HG03469 (cell line): Measurements from ENCODE around the gene REST.

Experiments
- ATAC-seq: cut with Tn5 transposase; IDR thresholded peaks from one replicate; pipeline ENCODE4 v1.9.1; 2021; ENCODE audit warnings: mild to moderate bottlenecking, moderate library complexity, moderate number of reproducible peaks; ENCODE audit not compliant: unreplicated experiment

REST gene

GRCh38 chr4:56973336-56973735 is 65.6 kb downstream of the REST start:
- no peak for ATAC-seq

GRCh38 chr4:56976283-56976836 is 68.7 kb downstream of the REST start:
- ATAC-seq: no peak

DNA sequence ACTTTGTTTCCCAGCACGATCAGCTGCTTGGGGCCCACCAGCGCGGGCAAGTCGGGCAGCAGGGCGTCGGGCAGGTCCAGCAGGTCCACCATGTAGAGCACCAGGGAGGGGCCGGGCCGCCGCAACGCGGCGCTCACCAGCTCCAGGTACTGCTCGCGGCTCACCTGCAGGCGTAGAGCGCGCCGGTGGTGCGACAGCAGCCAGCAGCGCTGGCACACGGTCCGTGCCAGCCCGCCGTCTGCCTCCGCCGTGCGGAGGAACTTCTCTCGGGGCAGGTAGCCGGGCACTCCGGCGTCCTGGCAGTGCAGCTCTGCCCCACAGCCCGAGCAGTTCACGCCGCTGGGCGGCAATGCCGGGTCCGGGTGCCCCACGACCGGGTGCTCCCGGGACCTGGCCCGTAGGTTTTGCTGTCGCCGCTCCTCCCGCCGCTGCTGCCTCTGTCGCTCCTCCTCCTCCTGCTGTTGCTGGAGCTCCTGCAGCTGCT is 69.2 kb downstream of the REST start:
- ATAC-seq: peak; percentile 18

DNA sequence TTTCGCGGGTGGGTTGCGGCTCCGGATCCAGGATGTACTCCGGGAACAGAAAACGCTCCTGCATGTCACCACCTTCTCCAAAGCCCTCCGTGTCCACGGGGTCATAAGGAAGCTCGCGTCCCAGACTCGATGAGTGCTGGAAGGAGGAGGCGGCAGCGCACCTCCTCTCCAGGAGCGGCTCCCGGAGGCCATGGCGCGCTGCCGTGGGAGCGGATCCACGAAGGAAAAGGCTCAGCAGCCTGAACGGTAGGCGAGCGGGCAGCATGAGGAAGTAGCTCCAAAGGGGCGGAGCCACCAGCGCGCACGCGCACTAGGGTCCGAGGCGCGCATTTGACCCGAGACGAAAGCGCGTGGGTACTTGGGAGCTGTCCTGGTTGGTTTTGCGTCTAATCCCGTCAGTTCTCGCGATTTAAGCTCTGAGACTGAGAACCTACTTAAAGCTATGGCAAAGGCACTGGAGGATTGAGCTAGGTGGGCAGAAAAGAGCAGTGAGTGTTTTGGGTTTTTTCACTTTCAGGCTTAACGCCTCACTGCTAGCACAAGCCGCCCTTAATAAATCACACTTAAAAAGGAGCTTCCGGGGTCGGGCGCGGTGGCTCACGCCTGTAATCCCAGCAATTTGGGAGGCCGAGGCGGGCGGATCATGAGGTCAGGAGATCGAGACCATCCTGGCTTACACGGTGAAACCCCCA is 69.8 kb downstream of the REST start, which contains the start of gene NOA1:
Gene NOA1 (minus strand): TSS at position 286 of the 692 bp plus-strand sequence. CDS start 21 bp downstream, at position 265.
- ATAC-seq: peak; percentile 78

DNA sequence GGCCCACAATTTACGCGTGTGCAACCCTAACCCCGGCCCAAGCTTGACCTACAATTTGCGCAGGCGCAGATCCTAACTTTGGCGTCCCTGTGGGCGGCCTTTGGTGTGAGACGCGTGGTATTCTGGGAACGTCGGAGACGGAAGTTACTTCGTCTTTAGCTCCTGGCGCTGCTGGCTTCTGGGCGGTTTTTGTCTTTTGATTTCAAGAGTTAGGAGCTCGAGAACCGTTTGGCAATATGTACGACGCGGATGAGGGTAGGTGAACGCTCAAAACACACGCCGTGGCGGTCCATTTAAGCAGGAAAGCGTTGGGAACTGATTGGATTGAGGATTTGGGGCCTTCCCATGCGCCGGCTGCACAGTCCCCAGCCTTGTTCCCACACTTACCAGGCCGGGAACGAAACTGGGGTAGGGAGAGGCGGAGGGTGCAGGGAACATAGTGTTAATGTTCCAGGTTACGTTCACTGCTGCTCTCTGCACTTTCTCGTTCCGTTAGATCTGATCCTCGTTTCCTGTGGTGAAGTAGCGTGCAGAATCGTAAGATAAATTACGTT is 71.1 kb downstream of the REST start, which contains the start of gene POLR2B:
Gene POLR2B (plus strand): TSS at position 147 of the 554 bp plus-strand sequence. CDS start 90 bp downstream, at position 237.
- peak; percentile 32 for ATAC-seq

GRCh38 chr4:56979421-56980072 is 71.8 kb downstream of the REST start:
- ATAC-seq: no peak

DNA sequence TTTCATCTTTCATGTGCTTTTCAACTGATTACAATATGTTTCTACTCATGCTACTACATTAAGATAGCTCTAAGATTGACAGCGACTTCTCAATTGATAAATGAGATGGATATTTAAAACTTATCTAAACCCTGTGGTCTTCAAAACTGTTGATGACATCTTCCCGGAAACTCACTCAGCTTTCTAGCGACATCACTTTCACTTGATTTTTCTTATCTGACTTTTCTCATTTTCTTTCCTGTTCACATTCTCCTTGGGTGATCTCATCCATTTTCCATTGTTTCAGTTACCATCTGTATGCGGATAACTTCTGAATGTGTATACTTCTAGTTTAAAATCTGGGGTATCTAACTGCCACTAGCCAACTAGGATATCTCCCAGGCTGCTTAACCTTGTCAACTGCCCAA is 74.1 kb downstream of the REST start:
- no peak for ATAC-seq

DNA sequence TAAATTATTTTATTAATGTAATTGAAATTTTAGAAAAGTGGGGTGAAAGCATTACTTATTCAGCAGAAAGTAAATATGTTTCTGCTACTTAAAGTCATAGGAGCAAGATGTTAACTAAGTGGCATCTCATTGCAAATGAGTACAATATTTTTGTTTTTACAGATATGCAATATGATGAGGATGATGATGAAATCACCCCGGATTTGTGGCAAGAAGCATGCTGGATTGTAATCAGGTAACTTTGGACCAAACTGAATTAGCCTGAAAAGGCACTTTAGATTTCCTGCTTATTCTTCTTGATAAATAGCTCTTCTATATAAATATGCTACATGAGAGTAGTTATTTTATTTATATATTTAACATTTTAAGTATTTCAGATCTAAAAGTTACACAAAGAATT is 78.5 kb downstream of the REST start:
- no peak for ATAC-seq

DNA sequence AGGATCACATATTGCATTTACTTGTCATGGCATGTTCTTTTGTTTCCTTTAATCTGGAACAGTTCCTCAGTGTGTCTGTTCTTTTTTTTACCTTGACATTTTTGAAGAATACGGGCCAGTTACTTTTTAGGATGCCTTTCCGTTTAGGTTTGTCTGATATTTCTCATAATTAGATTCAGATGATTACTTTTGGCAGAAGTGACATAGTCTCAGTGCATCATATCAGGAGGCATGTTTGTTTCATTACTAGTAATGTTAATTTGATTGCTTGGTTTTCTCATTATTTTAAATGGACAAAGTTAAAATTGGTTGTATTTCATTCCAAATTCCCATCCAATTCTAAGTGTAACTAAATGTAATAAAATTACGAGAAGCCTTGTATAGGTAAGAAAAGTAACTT is 79.3 kb downstream of the REST start:
- no peak for ATAC-seq

DNA sequence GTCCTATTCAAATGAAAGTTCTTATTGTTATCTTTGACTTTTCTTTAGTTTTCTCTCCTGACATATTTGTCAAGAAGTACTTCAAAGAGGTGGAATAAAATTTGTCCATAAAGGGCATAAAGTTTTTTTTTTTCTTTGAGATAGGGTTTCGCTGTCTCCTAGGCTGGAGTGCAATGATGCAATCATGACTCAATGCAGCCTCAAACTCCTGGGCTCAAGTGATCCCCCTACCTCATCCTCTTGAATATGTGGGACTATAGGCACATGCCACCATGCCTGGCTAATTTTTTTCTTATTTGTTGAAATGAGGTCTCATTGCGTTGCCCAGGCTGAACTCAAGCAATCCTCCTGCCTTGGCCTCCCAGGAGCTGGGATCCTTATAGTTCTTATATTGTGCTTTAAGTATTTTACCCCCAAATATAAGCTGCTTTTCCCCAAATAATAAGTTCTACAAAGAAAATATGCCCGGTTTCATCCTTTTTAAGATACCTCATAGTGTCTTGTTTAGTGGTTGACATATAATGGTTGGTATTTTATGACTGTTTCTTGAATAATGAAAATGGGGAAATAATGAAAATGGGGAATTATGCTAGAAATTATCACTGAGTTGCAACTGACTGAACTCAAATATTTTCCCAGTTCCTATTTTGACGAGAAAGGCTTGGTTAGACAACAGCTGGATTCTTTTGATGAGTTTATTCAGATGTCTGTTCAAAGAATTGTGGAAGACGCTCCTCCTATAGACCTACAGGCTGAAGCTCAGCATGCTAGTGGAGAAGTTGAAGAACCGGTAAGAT is 82.6 kb downstream of the REST start:
- ATAC-seq: no peak

DNA sequence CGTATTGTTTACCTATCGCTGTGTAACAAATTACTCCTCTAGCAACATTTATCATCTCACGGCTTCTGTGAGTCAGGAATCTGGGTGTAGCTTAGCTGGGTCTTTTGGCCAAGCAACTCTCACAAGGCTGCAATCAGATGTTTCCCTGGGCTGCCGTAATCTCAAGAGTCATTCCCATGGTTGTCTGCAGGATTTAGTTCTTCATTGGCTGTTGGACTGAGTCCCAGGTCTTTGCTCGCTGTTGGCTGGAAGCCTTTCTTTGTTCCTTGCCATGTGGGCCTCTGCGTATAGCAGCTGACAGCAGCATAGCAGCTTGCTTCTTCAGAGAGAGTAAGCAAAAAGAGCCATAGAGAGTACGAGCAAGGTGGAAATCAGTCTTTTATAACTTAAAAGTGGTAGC is 87.8 kb downstream of the REST start:
- no peak for ATAC-seq

DNA sequence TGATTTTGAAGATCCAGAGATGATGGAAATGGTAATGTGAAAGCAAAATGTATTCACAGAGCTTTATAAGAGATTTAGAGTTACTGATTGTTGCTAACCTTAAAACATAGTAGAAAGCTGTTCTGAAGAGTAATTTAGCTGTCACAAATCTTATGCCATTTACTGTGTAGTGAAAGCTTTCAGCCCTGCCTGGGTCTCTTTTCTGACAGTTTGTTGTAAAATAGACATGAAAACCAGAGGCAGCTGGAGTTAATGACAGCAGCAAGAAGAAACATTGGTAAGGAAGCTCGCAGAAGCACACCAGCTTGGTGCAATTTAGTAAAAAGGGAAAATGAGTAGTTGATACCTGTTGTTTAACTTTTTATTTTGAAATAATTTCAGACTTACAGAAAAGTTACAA is 92.1 kb downstream of the REST start:
- no peak for ATAC-seq

DNA sequence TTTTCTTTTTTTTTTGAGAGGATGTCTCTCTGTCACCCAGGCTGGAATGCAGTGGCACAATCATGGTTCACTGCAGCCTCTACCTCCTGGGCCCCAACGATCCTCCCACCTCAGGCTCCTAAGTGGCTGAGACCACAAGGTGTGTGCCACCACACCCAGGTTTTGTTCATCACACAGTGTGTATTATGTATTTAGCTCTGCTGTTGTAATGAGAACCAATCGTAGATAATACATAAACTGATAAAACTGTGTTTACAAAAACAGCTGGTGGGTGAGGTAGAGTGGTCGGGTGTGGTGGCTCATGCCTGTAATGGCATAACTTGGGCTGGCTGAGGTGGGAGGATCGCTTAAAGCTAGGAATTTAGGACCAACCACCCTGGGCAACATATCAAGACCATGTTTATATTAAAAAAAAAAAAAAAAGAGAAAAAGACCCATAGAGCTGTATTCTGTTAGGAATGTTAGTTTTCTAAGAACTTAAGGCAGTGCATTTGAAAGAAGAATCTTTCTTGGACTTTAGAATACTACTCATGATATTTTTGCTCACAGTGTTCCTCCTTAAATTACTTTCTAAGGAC is 105.9 kb downstream of the REST start:
- no peak for ATAC-seq
